CD8-positive, alpha-beta memory T cell (primary cell): ENCODE measurements around the gene SLC43A2. TPM values are rescaled to one million over a fixed set of nuclear protein-coding genes. Genes with fewer than 3 reads are reported as not detected.
"Not testable (repeated sequence)": the region's sequence is repeated elsewhere in the genome, so short reads cannot be mapped to it uniquely, and the experiment has no call there.

Experiments used
- CTCF ChIA-PET: fragments of 350-600 bp; sonication (Branson Sonifier 250); formaldehyde crosslinking; loops from one replicate; lab custom pipeline; 2021; ENCODE audit warnings: antibody characterized with exemption; lab: Charles Lee
- POLR2A ChIA-PET: fragments of 350-600 bp; sonication (Branson Sonifier 250); formaldehyde crosslinking; loops from one replicate; lab custom pipeline; 2021; ENCODE audit warnings: antibody characterized with exemption; lab: Charles Lee
- DNase-seq, 5 donors: peaks; one replicate each; pipeline versions ENCODE4 v3.0.0 to v3.0.0-alpha.2; 2020 to 2022; ENCODE audit warnings: mixed read lengths in 1 of 5
- H3K27ac ChIP-seq: one replicate; pipeline ENCODE4 v1.7.0; 2013; ENCODE audit warnings: low read depth, mild to moderate bottlenecking, low read length, moderate library complexity
- H3K27me3 ChIP-seq: 2 replicates; pipeline ENCODE4 v1.7.0; 2013; ENCODE audit warnings: low read length, mild to moderate bottlenecking; ENCODE audit not compliant: insufficient read depth, poor library complexity, severe bottlenecking
- H3K36me3 ChIP-seq: 2 replicates; pipeline ENCODE4 v1.7.0; 2013; ENCODE audit warnings: mild to moderate bottlenecking, low read length, moderate library complexity; ENCODE audit not compliant: insufficient read depth
- H3K4me1 ChIP-seq: 2 replicates; pipeline ENCODE4 v1.7.0; 2013; ENCODE audit warnings: mild to moderate bottlenecking, low read length, moderate library complexity; ENCODE audit not compliant: insufficient read depth
- H3K4me3 ChIP-seq: 2 replicates; pipeline ENCODE4 v1.7.0; 2013; ENCODE audit warnings: mild to moderate bottlenecking, low read length
- H3K9me3 ChIP-seq: 2 replicates; pipeline ENCODE4 v1.7.0; 2013; ENCODE audit warnings: mild to moderate bottlenecking, low read length
- H3K27ac Mint-ChIP-seq, 8 donors: one replicate each; pipeline ENCODE4 v1.8.0; 2020 to 2021; ENCODE audit warnings: mixed read lengths in 8 of 8, mild to moderate bottlenecking in 6 of 8, inconsistent platforms in 3 of 8, moderate library complexity in 3 of 8
- H3K27me3 Mint-ChIP-seq, 2 donors: one replicate each; pipeline ENCODE4 v1.8.0; 2020 to 2021; ENCODE audit warnings: mixed read lengths in 2 of 2, mild to moderate bottlenecking in 1 of 2, moderate library complexity in 1 of 2
- H3K36me3 Mint-ChIP-seq, 3 donors: one replicate each; pipeline ENCODE4 v1.8.0; 2020 to 2021; ENCODE audit warnings: mixed read lengths in 3 of 3, inconsistent platforms in 1 of 3, mild to moderate bottlenecking in 1 of 3
- H3K4me1 Mint-ChIP-seq, 3 donors: one replicate each; pipeline ENCODE4 v1.8.0; 2020 to 2021; ENCODE audit warnings: mixed read lengths in 3 of 3, inconsistent platforms in 1 of 3, mild to moderate bottlenecking in 1 of 3
- H3K4me3 Mint-ChIP-seq, 7 donors: one replicate each; pipeline ENCODE4 v1.8.0; 2020 to 2021; ENCODE audit warnings: mixed read lengths in 7 of 7, mild to moderate bottlenecking in 6 of 7, moderate library complexity in 4 of 7, inconsistent platforms in 2 of 7
- H3K9me3 Mint-ChIP-seq, 5 donors: one replicate each; pipeline ENCODE4 v1.8.0; 2020 to 2022; ENCODE audit warnings: mixed read lengths in 5 of 5, mild to moderate bottlenecking in 3 of 5, moderate library complexity in 2 of 5, inconsistent platforms in 1 of 5
- polyA plus RNA-seq: library from polyadenylated mRNA; unstranded; fragments of 300-500 nt; fragmentation: Illumina TruSeq; gene quantifications from one replicate; pipeline ENCODE4 v1.2.3, GENCODE V29; 2021
- total RNA-seq, 2 experiments: library from RNA; stranded (reverse); gene quantifications; one replicate each; pipeline ENCODE4 v1.2.3, GENCODE V29; 2021

Gene SLC43A2
- total and polyA plus RNA-seq, 3 experiments from 2014 or later, result 1.6 to 10.2 (median 9.0) TPM

DNA sequence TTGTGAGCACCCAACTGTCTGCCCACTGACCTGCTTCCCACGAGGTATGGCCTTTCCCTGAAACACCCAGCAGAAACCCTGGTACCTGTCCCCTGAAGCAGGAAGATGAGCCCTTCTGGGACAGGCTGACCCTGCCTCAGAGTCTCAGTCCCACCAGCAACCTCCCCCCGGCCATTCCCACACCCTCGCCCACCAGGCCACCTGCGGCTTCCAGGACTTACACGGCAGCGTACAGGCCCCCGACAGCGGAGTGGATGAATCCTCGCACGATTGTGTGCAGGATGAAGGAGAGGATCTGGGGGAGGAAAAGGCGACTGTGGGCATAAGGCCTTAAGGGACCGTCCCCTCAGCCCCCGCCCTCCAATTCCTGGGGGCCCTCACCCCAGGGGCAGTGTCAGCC is 50.6 kb downstream of the SLC43A2 start:
- H3K9me3 ChIP-seq, result no peaks in the 10 kb centered on the region
- H3K36me3 ChIP-seq, result no peaks in the 10 kb centered on the region
- H3K4me3 ChIP-seq, result no peak overlapping the region
- H3K27me3 ChIP-seq, result no peaks in the 10 kb centered on the region
- DNase-seq, result no peak
- H3K4me1 Mint-ChIP-seq, result no peaks in the 10 kb centered on the region
- no peak overlapping the region for H3K27ac ChIP-seq
- H3K4me3 Mint-ChIP-seq, result no peak overlapping the region
- H3K9me3 Mint-ChIP-seq, result no peaks in the 10 kb centered on the region
- no peaks in the 10 kb centered on the region for H3K4me1 ChIP-seq
- no peak overlapping the region for H3K27ac Mint-ChIP-seq
- H3K27me3 Mint-ChIP-seq, result no peaks in the 10 kb centered on the region
- POLR2A ChIA-PET, result no interaction called here
- CTCF ChIA-PET, result interaction anchor here (1.3 kb wide), 1 partner anchor 52 kb away, joined by 3 read pairs; no protein-coding TSS in a partner anchor
- H3K36me3 Mint-ChIP-seq, result no peaks in the 10 kb centered on the region

DNA sequence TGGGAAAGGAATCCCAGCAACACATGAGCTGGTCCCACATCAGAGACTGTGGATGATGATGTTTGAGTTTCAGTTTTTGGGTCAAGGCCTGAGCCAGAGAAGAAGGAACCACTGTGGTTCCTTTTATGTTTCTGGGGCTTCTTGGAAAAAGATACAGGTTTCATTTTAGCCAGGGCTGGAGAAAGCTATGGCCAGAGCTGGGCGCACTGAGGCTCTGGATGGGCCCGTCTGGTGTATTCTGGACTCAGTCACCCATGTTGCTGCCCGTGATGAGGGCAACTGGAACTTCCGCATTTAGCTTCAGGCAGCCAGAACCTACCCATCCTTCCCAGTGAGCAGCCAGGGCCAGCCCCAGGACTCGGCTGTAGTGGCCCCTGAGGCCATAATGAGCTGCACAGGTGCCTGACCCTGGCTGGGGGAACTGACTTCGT is 51.0 kb downstream of the SLC43A2 start:
- H3K9me3 ChIP-seq, result no peaks in the 10 kb centered on the region
- no peak for DNase-seq
- no peak overlapping the region for H3K4me3 ChIP-seq
- Mint-ChIP-seq H3K4me3 (no peak overlapping the region), H3K36me3 (no peaks in the 10 kb centered on the region), H3K27ac (no peak overlapping the region), H3K27me3 (no peaks in the 10 kb centered on the region), H3K9me3 (no peaks in the 10 kb centered on the region), H3K4me1 (no peaks in the 10 kb centered on the region)
- H3K27me3 ChIP-seq, result no peaks in the 10 kb centered on the region
- no peak overlapping the region for H3K27ac ChIP-seq
- no peaks in the 10 kb centered on the region for H3K4me1 ChIP-seq
- H3K36me3 ChIP-seq, result no peaks in the 10 kb centered on the region
- CTCF ChIA-PET, result interaction anchor here (1.3 kb wide), 1 partner anchor 53 kb away, joined by 3 read pairs; no protein-coding TSS in a partner anchor
- POLR2A ChIA-PET, result no interaction called here

DNA sequence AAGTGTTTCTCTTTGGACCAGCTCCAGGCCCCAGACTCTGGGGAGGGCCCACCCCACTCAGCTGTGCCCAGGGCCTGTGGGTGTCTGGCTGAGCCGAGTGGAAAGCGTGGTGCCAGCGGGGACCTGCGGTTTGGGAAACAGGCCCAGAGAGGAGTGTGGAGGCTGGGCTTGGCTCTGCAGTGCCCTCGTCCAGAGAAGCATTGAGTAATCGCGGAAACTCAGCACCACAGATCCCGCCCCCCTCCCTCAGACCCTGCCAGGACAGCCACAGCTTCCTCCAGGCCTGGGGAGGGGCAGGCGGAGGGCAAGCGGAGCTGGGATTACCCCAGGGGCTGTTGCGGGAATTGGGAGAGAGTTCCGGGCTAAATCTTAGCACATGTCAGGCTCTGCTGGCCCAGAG is 51.5 kb downstream of the SLC43A2 start:
- Mint-ChIP-seq H3K27ac (no peak overlapping the region), H3K27me3 (no peaks in the 10 kb centered on the region), H3K4me3 (no peak overlapping the region), H3K9me3 (no peaks in the 10 kb centered on the region), H3K36me3 (no peaks in the 10 kb centered on the region), H3K4me1 (no peaks in the 10 kb centered on the region)
- Histone ChIP-seq H3K27ac (no peak overlapping the region), H3K4me3 (no peak overlapping the region), H3K36me3 (no peaks in the 10 kb centered on the region), H3K4me1 (no peaks in the 10 kb centered on the region), H3K9me3 (no peaks in the 10 kb centered on the region), H3K27me3 (no peaks in the 10 kb centered on the region)
- ChIA-PET POLR2A (no interaction called here), CTCF (interaction anchor here (1.3 kb wide), 1 partner anchor 53 kb away, joined by 3 read pairs; no protein-coding TSS in a partner anchor)
- DNase-seq, result no peak

DNA sequence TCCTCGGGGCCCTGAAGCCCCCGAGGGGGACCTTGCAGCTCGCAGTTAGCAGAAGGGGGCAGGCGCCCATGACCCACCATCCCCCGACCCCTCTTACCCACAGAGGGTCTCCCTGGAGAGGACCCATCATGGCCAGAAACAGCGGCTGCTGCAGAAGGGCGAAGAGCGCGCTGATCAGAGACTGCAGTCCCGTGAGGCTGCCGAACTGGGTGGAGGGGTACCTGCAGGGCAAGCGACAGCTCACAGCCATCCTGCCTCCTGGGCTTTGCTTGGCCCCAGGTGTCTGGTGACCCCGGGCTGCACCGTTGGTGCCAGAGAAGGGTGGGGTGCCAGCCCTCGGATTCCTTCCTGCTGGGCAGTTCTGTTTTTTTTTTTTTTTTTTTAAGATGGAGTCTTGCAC is 52.1 kb downstream of the SLC43A2 start:
- CTCF ChIA-PET, result no interaction called here
- no peaks in the 10 kb centered on the region for H3K36me3 ChIP-seq

DNA sequence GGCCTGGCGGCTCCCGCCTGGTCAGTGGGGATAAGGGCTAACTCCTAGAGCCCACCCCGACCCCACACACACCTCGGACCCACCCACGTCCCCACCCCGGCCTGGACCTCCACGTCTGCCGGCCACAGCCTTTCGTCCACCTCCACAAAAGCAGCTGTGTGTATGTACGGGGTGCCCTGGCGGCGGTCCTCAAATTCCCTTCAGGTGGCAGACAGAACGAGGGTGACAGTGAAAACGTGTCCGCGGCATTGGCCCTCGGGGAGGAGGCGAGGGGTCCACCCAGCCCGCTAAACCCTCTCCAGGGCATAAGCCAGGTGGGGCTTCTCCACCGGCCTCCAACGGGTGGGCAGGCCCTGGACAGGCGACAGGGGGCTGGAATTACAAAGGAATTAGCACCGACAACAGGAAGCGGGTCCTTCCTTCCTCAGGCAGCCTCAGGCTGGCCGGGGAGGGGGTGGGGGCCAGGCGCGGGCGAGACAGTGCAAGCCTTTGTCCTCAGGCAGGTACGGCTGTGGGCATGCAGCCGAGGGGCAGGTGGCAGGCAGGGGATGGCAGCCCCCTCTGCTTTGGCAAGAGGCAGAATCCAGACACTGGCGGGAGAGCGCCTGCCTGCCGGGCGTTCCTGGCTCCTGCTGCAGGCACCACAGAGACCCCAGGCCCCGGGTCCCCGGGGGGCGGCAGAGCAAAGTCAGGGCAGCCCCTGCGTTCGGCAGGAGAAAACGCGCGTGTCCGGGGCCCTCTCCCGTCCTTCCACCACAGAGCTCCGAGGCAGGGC is 53.8 kb downstream of the SLC43A2 start:
- no peaks in the 10 kb centered on the region for H3K9me3 Mint-ChIP-seq
- H3K36me3 ChIP-seq, result no peaks in the 10 kb centered on the region
- DNase-seq, result no peak
- H3K4me1 ChIP-seq, result no peaks in the 10 kb centered on the region
- no peak overlapping the region for H3K4me3 Mint-ChIP-seq
- H3K27ac ChIP-seq, result no peak overlapping the region
- H3K27ac Mint-ChIP-seq, result peak overlapping the region in 1 of 8 donors; percentile 57
- no peaks in the 10 kb centered on the region for H3K36me3 Mint-ChIP-seq
- ChIA-PET CTCF (interaction anchor here (1.2 kb wide), 1 partner anchor 74 kb away, joined by 4 read pairs; the partner anchor contains the start of gene RILP), POLR2A (interaction anchor here (1.2 kb wide), 1 partner anchor 53 kb away, joined by 5 read pairs; the partner anchor contains the start of gene SLC43A2)
- no peaks in the 10 kb centered on the region for H3K9me3 ChIP-seq
- peaks cover 0 to 2% of the 10 kb centered on the region in 2 donors for H3K27me3 Mint-ChIP-seq
- H3K27me3 ChIP-seq, result no peaks in the 10 kb centered on the region
- no peak overlapping the region for H3K4me3 ChIP-seq
- no peaks in the 10 kb centered on the region for H3K4me1 Mint-ChIP-seq

More for the DNA sequence above, 52.1 kb downstream of the SLC43A2 start:
- H3K27ac Mint-ChIP-seq, result no peak overlapping the region
- H3K4me3 Mint-ChIP-seq, result no peak overlapping the region
- Histone ChIP-seq H3K4me3 (no peak overlapping the region), H3K27me3 (no peaks in the 10 kb centered on the region), H3K9me3 (no peaks in the 10 kb centered on the region), H3K4me1 (no peaks in the 10 kb centered on the region), H3K27ac (no peak overlapping the region)
- H3K27me3 Mint-ChIP-seq, result peaks cover 0 to 2% of the 10 kb centered on the region in 2 donors
- POLR2A ChIA-PET, result no interaction called here
- H3K4me1 Mint-ChIP-seq, result no peaks in the 10 kb centered on the region
- DNase-seq, result no peak
- H3K36me3 Mint-ChIP-seq, result no peaks in the 10 kb centered on the region
- H3K9me3 Mint-ChIP-seq, result no peaks in the 10 kb centered on the region

DNA sequence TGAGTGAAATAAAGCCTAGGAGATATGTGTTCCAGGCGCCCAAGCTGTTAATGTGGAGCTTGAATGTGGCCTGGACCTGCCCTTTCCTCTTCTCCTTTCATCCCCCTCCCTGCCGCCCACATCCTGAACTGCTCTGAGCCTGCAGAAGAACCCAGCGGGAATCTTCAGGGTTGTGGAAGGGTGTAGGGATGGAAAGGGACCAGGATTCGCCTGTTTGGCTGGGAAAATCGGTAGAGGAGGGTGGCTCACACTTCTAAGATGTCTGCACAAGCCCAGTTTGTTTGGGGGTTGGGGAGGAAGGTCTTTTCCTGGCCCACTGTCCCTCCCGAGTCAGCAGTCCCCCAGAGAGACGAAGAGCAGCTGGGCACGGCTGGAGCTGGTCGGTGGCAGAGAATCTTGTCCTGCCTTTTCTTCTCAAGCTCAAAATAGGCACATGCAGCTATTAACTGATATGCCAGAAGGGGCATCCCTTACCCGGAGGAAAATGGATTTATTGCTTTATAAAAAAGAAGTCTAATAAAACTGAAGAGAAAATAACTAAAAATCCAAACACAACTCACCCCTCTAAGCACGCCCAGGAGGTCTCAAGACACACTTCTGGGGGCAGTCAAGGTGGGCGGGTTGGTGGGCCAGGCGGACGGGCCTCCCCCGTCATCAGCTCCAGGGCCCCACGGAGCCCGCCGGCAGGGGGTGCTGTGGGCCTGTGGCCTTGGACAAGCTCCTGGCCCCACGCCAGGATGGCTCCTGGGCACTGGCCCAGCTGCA is 54.5 kb downstream of the SLC43A2 start:
- Histone ChIP-seq H3K36me3 (no peaks in the 10 kb centered on the region), H3K9me3 (no peaks in the 10 kb centered on the region), H3K27ac (no peak overlapping the region), H3K4me3 (no peak overlapping the region), H3K27me3 (no peaks in the 10 kb centered on the region), H3K4me1 (no peaks in the 10 kb centered on the region)
- H3K27me3 Mint-ChIP-seq, result peaks cover 0 to 4% of the 10 kb centered on the region in 2 donors
- no peaks in the 10 kb centered on the region for H3K4me1 Mint-ChIP-seq
- ChIA-PET POLR2A (interaction anchor here (1.2 kb wide), 1 partner anchor 54 kb away, joined by 5 read pairs; the partner anchor contains the start of gene SLC43A2), CTCF (interaction anchor here (1.2 kb wide), 1 partner anchor 75 kb away, joined by 4 read pairs; the partner anchor contains the start of gene RILP)
- no peaks in the 10 kb centered on the region for H3K36me3 Mint-ChIP-seq
- H3K27ac Mint-ChIP-seq, result peak overlapping the region in 1 of 8 donors; percentile 26
- H3K4me3 Mint-ChIP-seq, result no peak overlapping the region
- H3K9me3 Mint-ChIP-seq, result no peaks in the 10 kb centered on the region
- DNase-seq, result peak; percentile 28 to 65 (median 39)

DNA sequence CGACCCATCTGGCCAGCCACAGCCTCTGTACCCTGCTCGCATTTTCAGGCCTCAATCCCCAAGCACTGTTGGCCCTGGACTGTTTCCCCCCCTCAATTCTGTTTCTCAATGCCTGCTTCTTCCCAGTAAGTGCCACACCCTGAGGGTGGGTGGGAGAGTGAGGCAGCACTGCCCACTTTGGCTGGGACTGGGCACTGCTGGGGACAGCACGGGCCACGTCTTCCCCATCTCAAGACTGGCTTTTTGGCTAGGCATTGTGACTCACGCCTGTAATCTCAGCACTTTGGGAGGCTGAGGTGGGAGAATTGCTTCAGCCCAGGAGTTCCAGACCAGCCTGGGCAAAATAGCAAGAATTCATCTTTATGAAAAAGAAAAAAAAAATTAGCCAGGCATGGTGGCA is 56.0 kb downstream of the SLC43A2 start:
- H3K9me3 ChIP-seq, DNase-seq, H3K4me1 ChIP-seq, POLR2A ChIA-PET, H3K36me3 ChIP-seq, H3K4me3 Mint-ChIP-seq, H3K4me3 ChIP-seq, H3K27me3 ChIP-seq, H3K4me1 Mint-ChIP-seq, H3K9me3 Mint-ChIP-seq, CTCF ChIA-PET, H3K27me3 Mint-ChIP-seq, H3K36me3 Mint-ChIP-seq, H3K27ac ChIP-seq: not testable (repeated sequence)
- H3K27ac Mint-ChIP-seq, result peak overlapping the region in 1 of 8 donors; percentile 25

DNA sequence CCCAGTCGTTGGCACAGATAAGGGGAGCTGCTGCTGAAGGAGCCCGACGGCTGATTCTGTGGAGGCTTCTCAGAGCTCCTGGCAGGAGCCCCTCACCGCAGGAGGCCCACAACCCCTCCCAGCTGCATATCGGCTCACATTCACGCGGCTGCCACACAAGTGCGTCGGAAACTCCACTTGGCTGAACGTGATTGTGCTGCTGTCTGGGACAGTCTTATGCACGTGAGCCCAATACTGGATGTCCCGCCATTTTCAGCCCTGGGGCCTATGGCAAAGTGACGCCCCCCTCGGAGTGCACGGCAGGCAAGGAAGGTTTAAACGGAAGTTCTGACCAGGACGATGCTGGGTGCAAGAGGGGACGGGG is 57.3 kb downstream of the SLC43A2 start:
- H3K4me3 ChIP-seq, result no peak overlapping the region
- POLR2A ChIA-PET, result no interaction called here
- H3K9me3 ChIP-seq, result no peaks in the 10 kb centered on the region
- DNase-seq, result no peak
- Mint-ChIP-seq H3K4me1 (peaks cover 12 to 18% (median 17%) of the 10 kb centered on the region in 3 donors), H3K27me3 (peaks cover 0 to 4% of the 10 kb centered on the region in 2 donors), H3K27ac (no peak overlapping the region), H3K9me3 (no peaks in the 10 kb centered on the region), H3K4me3 (no peak overlapping the region), H3K36me3 (no peaks in the 10 kb centered on the region)
- peaks cover 6% of the 10 kb centered on the region for H3K4me1 ChIP-seq
- CTCF ChIA-PET, result interaction anchor here (1.2 kb wide), 1 partner anchor 58 kb away, joined by 3 read pairs; no protein-coding TSS in a partner anchor
- H3K36me3 ChIP-seq, result no peaks in the 10 kb centered on the region
- no peaks in the 10 kb centered on the region for H3K27me3 ChIP-seq
- no peak overlapping the region for H3K27ac ChIP-seq
